Measurements from ENCODE around the gene POU2AF1.

GRCh38 chr11:111305876-111306275, 73.2 kb downstream of the POU2AF1 start:
- TF ChIP-seq, protein P1, sequence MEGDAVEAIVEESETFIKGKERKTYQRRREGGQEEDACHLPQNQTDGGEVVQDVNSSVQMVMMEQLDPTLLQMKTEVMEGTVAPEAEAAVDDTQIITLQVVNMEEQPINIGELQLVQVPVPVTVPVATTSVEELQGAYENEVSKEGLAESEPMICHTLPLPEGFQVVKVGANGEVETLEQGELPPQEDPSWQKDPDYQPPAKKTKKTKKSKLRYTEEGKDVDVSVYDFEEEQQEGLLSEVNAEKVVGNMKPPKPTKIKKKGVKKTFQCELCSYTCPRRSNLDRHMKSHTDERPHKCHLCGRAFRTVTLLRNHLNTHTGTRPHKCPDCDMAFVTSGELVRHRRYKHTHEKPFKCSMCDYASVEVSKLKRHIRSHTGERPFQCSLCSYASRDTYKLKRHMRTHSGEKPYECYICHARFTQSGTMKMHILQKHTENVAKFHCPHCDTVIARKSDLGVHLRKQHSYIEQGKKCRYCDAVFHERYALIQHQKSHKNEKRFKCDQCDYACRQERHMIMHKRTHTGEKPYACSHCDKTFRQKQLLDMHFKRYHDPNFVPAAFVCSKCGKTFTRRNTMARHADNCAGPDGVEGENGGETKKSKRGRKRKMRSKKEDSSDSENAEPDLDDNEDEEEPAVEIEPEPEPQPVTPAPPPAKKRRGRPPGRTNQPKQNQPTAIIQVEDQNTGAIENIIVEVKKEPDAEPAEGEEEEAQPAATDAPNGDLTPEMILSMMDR (optimal IDR thresholded peaks at IDR 0.05 in 1 of 3, IDR thresholded peaks at IDR 0.05 in 1 of 3, conservative IDR thresholded peaks at IDR 0.05 in 1 of 3; ENCODE audit: extremely low read depth in 1 of 3, insufficient read depth in 2 of 3, low read length in 3 of 3) = no peak
- TF ChIP-seq EZH2 (IDR thresholded peaks at IDR 0.05; ENCODE audit: low read length) = no peak

Measured in keratinocyte (primary cell).